MV-4-11 (cell line): ENCODE results near the gene AKAP12.
"Not testable (repeated sequence)": the region's sequence is repeated elsewhere in the genome, so short reads cannot be mapped to it uniquely, and the experiment has no call there.

Source experiments
- DNase-seq: peaks from one replicate; lab custom pipeline; 2025; lab: John Stamatoyannopoulos, UW

The AKAP12 gene

DNA sequence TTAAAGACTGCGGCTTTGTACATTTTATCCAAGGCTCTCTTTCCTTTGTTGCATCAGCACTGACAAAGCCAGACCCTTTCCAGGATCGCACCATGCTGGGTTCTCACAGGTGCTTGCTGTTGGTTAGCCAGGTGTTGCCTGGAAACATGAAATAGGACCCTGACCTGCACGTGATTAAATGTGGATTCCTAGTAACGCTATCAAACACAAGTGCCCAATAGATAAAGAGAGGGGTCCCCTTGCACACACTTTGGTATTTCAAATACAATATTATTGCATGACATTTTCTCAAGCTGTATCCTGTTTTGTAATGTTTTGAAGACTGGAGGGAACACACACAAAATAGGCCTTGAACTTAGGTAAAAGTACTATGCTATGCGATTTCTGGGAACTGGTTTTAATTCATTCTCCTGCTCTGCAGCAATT, 73.3 kb downstream of the AKAP12 start:
- DNase-seq = no peak

GRCh38 chr6:151315661-151316060, 75.9 kb downstream of the AKAP12 start:
- DNase-seq = peak; percentile 41

DNA sequence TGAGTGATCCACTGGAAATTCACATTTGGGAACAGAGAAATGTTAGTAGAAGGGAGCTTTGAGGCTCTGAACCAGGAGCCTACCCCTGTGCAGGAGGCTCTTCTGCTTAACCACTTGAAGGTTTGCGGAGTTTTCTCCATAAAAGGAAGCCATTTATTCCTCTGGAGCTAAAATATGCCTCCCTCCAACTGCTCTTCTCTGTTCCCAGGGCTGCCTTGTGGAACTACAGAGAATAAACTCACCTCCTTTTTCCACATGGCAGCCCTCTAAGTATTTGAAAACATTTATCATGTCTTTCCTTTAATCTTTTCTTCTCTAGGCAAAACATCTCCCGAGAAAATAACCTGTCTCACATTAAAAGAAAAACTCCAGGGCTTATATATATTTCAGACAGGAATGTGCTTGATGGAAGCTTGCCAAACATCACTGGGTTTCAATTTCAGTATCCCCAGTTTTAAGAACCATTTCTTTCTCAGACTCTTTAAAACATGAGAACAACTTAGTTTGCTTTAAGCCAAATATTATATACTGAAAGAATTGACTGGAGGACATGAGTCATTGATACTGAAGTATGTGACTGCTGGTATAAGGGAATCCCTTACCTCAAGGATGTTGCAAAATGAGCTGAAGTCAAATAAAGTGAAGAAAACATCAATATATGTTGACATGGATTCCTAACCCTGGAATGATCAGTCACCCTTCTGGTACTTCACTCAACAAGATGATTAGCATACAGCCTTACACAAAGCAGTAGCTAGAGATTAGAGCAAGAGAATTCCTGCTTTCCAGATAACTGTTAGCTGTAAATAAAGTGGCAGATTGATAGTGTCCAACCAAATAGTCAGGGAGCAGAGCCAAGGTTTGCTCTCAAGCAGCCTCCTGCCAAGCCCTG, 77.6 kb downstream of the AKAP12 start:
- no peak for DNase-seq

DNA sequence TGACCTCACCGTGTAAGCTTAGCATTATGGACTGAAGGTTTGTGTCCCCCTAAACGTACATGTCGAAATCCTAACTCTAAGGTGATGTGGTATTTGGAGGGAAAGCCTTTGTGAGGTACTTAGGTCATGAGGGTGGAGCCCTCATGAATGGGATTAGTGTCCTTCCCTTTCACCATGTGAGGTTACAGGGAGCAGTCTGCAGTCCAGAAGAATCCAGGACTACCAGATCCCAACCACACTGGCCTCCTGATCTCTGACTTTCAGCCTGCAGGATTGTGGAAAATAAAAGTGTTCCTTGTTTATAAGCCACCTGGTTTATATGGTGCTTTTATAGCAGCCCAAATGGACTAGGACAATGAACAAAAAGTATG, 78.2 kb downstream of the AKAP12 start:
- DNase-seq = no peak

DNA sequence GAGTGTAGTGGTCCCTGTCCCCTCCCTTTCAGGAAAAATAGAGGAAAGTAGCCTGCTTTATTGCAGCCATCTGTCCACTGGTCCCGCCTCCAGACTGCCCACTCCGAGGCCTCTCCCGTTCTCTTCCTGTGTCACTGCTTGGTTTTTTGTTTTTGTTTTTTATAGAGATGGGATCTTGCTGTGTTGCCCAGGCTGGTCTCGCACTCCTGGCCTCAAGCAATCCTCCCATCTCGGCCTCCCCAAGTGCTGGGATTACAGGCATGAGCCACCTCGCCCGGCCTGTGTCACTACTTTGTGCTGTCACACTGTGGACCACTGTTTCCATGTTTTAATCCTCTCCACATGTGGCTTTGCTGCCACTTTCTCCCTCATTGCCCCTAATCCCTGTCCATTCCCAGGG, 80.4 kb downstream of the AKAP12 start:
- no peak for DNase-seq

GRCh38 chr6:151321438-151321837, 81.7 kb downstream of the AKAP12 start:
- no peak for DNase-seq

GRCh38 chr6:151322570-151322969, 82.8 kb downstream of the AKAP12 start:
- DNase-seq = no peak

DNA sequence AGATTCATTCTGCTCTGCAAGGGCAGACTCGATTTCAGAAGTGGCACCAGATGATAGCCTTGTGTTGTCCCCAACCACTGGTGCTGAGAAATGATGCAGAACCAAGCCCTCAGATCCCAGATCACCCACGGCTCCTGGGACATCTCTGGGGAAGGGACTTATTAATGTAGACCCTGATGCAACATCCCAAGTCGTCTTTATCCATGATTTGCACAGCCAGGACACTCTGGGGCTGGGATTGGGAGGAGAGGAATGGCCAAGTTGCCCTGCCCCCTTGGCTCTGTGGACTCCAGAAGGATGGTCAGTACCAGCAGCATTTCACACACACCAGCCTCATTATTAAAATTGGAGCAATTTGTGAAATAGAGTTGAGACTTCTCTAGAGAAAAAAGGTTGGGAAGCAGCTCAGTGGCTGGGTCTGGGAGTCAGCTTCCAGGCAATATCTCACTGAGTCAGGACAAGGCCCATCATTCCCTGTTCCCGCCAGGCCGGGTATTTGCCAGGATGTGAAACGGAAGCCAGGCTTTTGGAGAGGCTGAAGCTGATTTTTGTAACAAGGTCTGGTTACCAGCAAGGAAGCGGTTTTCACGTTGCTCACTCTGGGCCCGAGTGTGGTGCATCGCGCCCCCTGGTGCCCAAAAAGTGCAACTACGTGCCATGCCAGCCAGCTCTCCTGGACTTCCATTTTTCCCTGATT, 84.2 kb downstream of the AKAP12 start:
- DNase-seq = peak; percentile 45

DNA sequence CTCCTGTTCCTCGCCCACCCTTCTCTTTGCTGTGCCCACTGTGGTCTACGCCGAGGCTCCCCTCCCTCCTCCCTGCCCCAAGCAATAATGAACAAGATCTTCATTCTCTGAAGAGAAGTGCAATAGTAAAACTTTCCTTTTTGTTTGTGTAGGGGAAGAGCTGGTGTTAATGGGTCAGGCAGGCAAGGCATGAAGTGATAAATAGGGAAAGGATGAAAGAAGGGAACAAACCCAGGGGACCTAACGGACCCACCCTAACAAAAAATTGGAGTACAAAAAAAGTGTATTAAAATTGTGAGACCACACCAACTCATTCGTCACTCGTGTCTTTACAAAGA, 84.7 kb downstream of the AKAP12 start:
- no peak for DNase-seq

DNA sequence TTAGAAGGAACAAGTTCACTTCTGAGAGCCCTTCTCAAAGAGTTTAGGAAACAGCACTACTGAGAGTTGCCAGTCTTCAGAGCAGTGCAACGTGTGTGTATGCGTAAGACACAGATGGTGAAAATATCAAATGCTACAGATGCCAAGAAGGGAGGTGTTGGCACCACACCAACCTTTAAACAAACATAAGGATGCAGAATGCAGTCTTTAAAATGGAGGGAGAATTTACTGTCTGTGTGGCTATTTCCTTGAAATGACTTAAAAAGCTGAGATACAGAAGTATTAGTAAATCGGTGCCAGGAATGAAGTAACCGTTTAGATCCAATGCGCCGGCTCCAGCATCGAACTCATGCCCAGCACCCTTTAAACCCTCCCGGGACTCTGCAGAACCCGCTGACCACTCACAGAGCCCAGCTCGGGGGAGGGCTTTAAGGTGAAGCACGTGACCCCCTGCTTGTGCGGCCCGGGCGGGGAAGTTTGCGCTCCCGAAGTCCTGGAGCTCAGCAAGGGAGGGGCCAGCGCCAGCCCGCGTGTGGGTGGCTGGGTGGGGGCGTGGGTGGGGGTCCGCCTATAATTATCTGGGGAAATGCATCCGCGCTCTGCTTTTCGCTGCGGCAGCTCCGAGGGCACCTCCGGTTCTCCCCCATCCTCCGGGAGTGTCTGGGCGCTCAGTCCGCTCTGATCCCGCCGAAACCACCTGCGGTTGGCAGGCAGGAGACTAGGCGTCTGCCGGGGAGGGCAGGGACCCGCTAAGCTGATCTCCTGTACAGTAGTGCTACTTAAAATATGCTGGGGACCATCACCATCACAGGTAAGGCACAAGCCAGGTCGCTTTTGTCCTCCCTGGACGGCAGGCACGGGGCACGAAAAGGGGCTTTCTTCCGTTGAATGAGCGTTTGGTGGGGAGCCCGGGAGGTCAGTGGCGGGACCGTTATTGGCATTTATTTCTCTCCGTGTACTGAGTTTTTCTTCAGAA, 85.6 kb downstream of the AKAP12 start:
- DNase-seq = no peak

DNA sequence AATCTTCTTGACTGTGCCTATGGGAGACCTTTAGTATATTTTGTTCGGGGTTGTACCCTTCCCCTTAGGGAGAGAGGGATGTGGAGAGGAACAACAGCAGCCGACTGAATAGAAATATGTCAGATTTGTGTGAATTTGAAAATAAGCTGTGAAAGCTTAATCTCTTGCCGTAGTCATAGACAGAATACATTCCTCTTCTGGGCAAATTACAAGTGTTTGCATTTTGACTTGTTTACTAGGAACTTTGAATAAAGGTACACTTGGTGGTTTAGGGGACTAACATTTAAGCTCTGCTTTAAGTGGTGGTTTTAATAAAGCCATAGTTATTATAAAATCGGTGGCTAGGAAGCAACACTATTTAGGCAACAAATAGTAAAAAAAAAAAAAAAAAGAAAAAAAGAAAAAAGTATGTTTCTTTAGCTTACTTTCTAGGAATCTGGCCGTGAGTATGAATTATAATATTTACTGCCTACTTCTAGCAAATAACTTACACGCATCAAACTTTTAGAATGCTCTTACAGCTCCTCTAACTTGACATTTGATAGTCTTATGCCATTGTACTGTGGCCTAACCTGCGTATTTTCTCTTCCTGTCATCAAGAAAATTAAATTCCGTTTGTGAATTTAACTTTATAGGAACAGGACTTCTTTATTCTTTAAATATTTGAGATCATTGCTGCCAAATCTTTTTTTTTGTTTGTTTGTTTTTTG, 86.5 kb downstream of the AKAP12 start:
- DNase-seq = no peak

DNA sequence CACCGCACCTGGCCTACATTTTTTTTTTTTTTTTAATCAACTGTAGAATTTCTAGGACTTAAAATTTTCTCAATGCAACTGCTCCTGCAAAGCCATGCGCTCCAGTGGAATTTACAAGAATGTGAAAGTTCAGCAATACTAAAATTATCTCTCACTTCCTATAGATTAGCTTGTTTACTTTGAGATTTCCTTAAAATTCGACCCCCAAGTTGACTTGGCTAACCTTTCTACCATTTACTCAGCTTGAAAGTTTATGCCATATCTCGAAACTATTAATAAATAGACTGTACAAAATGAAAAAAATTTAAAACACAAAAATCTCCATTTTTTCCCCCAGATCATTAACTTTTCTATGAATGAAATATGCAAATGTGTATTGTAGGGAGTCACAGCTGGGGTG, 87.3 kb downstream of the AKAP12 start:
- DNase-seq = no peak

DNA sequence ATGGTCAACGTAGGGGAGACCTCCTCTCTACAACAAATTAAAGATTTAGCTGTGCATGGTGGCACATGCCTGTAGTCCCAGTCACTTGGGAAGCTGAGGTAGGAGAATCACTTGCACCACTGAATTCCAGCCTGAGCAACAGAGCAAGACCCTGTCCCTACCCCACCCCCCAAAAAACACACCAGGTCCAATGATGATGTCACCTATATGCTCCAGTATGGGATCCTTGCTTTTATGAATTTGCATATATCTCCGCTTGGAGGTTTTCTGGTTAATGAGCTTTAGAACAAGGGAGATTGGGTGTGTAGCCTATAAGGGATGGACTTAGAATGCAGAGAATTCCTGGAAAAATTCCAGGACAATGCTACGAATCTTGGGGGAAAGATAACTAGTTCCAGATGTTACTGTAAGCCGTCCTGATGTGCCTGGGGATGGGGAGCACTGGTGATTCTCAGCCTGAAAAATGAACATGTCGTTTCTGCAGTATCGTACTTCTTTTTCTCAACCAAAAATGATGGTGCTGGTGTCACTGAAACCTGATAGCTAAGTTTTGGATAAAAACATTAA, 90.4 kb downstream of the AKAP12 start:
- no peak for DNase-seq

- DNase-seq = no peak
These were observed 96.2 kb downstream of the AKAP12 start for GRCh38 chr6:151335930-151336329.

GRCh38 chr6:151338651-151339200, 99.0 kb downstream of the AKAP12 start:
- no peak for DNase-seq

GRCh38 chr6:151339369-151339768, 99.6 kb downstream of the AKAP12 start:
- no peak for DNase-seq

- no peak for DNase-seq
These were observed 100.6 kb downstream of the AKAP12 start for GRCh38 chr6:151340219-151340978.

DNA sequence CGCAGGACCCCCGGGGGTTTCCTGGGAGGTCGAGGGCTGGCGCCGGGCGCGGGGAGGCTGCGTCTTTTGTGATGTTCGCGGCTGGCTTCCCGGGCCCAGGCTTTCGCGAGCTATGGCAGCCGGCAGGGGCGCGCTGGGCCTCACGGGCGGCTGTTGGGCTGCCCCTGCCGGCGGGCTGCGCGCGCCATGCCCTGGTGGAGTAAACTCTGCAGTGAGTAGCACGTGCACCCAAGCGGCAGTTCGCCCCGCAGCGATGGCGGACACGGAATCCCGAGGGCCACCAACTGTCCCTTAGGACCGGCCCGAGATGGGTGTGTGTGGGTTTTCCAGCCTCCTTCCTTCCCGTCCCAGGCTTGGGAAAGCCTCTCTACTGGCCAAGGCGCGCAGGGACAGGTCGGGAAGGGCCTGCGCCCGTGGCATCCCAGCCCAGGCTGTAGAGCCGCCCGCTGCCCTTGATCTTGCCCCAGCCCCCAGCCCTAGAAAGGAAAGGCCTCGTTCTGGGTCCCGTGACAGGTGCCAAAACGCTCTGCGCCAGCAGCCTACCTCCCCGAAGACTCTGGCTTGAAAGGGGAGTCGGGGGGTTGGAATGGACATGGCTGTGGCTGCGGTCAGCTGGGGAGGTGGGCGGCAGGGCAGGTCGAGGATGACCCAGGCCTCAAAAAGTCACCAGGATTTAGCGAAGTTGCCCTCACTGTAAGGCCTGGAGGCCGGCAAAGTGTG, 101.9 kb downstream of the AKAP12 start:
- no peak for DNase-seq

DNA sequence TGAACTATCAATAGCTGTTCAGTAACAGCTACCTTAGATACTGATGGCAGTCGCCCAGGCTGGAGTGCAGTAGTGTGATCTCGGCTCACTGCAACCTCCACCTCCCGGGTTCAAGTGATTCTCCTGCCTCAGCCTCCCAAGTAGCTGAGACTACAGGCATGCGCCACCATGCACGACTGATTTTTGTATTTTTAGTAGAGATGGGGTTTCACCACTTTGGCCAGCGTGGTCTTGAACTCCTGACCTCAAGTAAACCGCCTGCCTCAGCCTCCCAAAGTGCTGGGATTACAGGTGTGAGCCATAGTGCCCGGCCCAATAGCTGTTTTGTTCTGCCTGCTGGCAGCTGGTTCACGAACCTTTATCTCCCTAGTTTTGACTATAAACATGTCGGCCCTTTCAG, 103.0 kb downstream of the AKAP12 start:
- not testable (repeated sequence) for DNase-seq
